WTC11 (cell line): ENCODE results near the gene CPNE5. TPM values are rescaled to one million over a fixed set of nuclear protein-coding genes. Genes with fewer than 3 reads are reported as not detected.

Experiments used
- ATAC-seq: fragments of 200-7000 bp; cut with Tn5 transposase; 2 replicates; pipeline ENCODE4 v1.10.0; 2021; ENCODE audit warnings: mild to moderate bottlenecking, moderate library complexity
- CTCF ChIA-PET: fragments of 300-600 bp; sonication (Branson Sonifier 250); formaldehyde crosslinking; loops from one replicate; lab custom pipeline; 2021; ENCODE audit warnings: antibody characterized with exemption; lab: Charles Lee
- POLR2A ChIA-PET: fragments of 350-600 bp; sonication (Branson Sonifier 250); formaldehyde crosslinking; loops from one replicate; lab custom pipeline; 2021; ENCODE audit warnings: antibody characterized with exemption; lab: Charles Lee
- DNase-seq: peaks from one replicate; pipeline ENCODE4 v3.0.0; 2021; ENCODE audit warnings: low spot score
- H3K27ac Mint-ChIP-seq: 2 replicates; pipeline ENCODE4 v1.8.0; 2021; ENCODE audit warnings: mixed read lengths
- H3K27me3 Mint-ChIP-seq: 2 replicates; pipeline ENCODE4 v1.8.0; 2021; ENCODE audit warnings: low read depth, mild to moderate bottlenecking, moderate library complexity, mixed read lengths
- H3K36me3 Mint-ChIP-seq: 2 replicates; pipeline ENCODE4 v1.8.0; 2021; ENCODE audit warnings: mixed read lengths
- H3K4me1 Mint-ChIP-seq: 2 replicates; pipeline ENCODE4 v1.8.0; 2022; ENCODE audit warnings: mixed read lengths
- H3K4me3 Mint-ChIP-seq: 2 replicates; pipeline ENCODE4 v1.8.0; 2021; ENCODE audit warnings: mild to moderate bottlenecking, moderate library complexity, mixed read lengths
- H3K9me3 Mint-ChIP-seq: 2 replicates; pipeline ENCODE4 v1.8.0; 2021; ENCODE audit warnings: mixed read lengths
- CREB1 ChIP-seq: sonication (generic); formaldehyde crosslinking; IDR thresholded peaks from 2 replicates; pipeline ENCODE4 v1.8.0; 2023; ENCODE audit warnings: mild to moderate bottlenecking, missing genetic modification reagents
- E2F1 ChIP-seq: sonication (generic); formaldehyde crosslinking; IDR thresholded peaks from 2 replicates; pipeline ENCODE4 v1.8.0; 2022; ENCODE audit warnings: mild to moderate bottlenecking, missing genetic modification reagents
- EMX1 ChIP-seq: fragments of 250-450 bp; sonication (Bioruptor Pico); IDR thresholded peaks from 2 replicates; pipeline ENCODE4 v1.8.0; 2021; ENCODE audit warnings: mild to moderate bottlenecking
- FOXJ3 ChIP-seq: sonication (generic); formaldehyde crosslinking; IDR thresholded peaks from 2 replicates; pipeline ENCODE4 v1.9.0; 2021; ENCODE audit warnings: missing genetic modification reagents, mild to moderate bottlenecking, borderline replicate concordance
- HMGA2 ChIP-seq: fragments of 250-450 bp; sonication (Bioruptor Pico); IDR thresholded peaks from 2 replicates; pipeline ENCODE4 v1.4.0; 2021; ENCODE audit warnings: mild to moderate bottlenecking, moderate library complexity
- IRF1 ChIP-seq: sonication (generic); formaldehyde crosslinking; IDR thresholded peaks from 2 replicates; pipeline ENCODE4 v1.8.0; 2023; ENCODE audit warnings: missing genetic modification reagents
- JUN ChIP-seq: sonication (generic); formaldehyde crosslinking; IDR thresholded peaks from 2 replicates; pipeline ENCODE4 v1.8.0; 2023; ENCODE audit warnings: mild to moderate bottlenecking, missing genetic modification reagents
- MXD4 ChIP-seq: fragments of 250-450 bp; sonication (Bioruptor Pico); IDR thresholded peaks from 2 replicates; pipeline ENCODE4 v1.8.0; 2021; ENCODE audit warnings: mild to moderate bottlenecking, moderate library complexity, borderline replicate concordance
- PRRX2 ChIP-seq: fragments of 250-450 bp; sonication (Bioruptor Pico); IDR thresholded peaks from 2 replicates; pipeline ENCODE4 v1.8.0; 2021; ENCODE audit warnings: mild to moderate bottlenecking
- TCF7 ChIP-seq: sonication (generic); formaldehyde crosslinking; IDR thresholded peaks from 2 replicates; pipeline ENCODE4 v1.8.0; 2022; ENCODE audit warnings: mild to moderate bottlenecking, low read depth, missing genetic modification reagents, moderate library complexity
- USF1 ChIP-seq: sonication (generic); formaldehyde crosslinking; IDR thresholded peaks from 2 replicates; pipeline ENCODE4 v1.8.0; 2022; ENCODE audit warnings: mild to moderate bottlenecking, missing genetic modification reagents
- ZBTB43 ChIP-seq: sonication (generic); formaldehyde crosslinking; IDR thresholded peaks from 2 replicates; pipeline ENCODE4 v1.8.1; 2023; ENCODE audit warnings: mild to moderate bottlenecking, missing genetic modification reagents
- ZNF121 ChIP-seq: sonication (generic); formaldehyde crosslinking; IDR thresholded peaks from 2 replicates; pipeline ENCODE4 v1.8.0; 2023; ENCODE audit warnings: missing genetic modification reagents
- ZNF219 ChIP-seq: sonication (generic); formaldehyde crosslinking; IDR thresholded peaks from 2 replicates; pipeline ENCODE4 v1.8.0; 2023; ENCODE audit warnings: missing genetic modification reagents, mild to moderate bottlenecking, borderline replicate concordance
- ZNF317 ChIP-seq: sonication (generic); formaldehyde crosslinking; IDR thresholded peaks from 2 replicates; pipeline ENCODE4 v1.8.1; 2023; ENCODE audit warnings: low read depth, mild to moderate bottlenecking, moderate library complexity, missing genetic modification reagents, borderline replicate concordance
- ZNF423 ChIP-seq: fragments of 250-450 bp; sonication (Bioruptor Pico); IDR thresholded peaks from 2 replicates; pipeline ENCODE4 v2.1.2; 2022; ENCODE audit warnings: mild to moderate bottlenecking, moderate library complexity
- ZNF512 ChIP-seq: sonication (generic); formaldehyde crosslinking; IDR thresholded peaks from 2 replicates; pipeline ENCODE4 v1.8.1; 2022; ENCODE audit warnings: missing genetic modification reagents, borderline replicate concordance
- ZNF532 ChIP-seq: fragments of 250-450 bp; sonication (Bioruptor Pico); IDR thresholded peaks from 2 replicates; pipeline ENCODE4 v1.9.0; 2021; ENCODE audit warnings: mild to moderate bottlenecking, borderline replicate concordance
- total RNA-seq: library from RNA; stranded (reverse); gene quantifications from 3 replicates; pipeline ENCODE4 v1.2.3, GENCODE V29; 2021

The CPNE5 gene
- total RNA-seq, 1 experiment from 2014 or later, result 0.44 TPM

- ChIA-PET CTCF (interaction anchor here (0.9 to 5.6 kb wide), 8 partner anchors 9 to 65 kb away, joined by 3 to 61 read pairs (median 5); partner anchors contain the start of gene PPIL1), POLR2A (no interaction called here)
- ATAC-seq (no peak), DNase-seq (no peak)
- TF ChIP-seq JUN (CRISPR knock-in tag) (no peak), ZNF121 (peak; percentile 31; the same call in 1 of the 2 replicates)
- peaks cover 31% of the 10 kb centered on the region for H3K4me1 Mint-ChIP-seq
- no peak overlapping the region for H3K27ac Mint-ChIP-seq
- no peak overlapping the region for H3K4me3 Mint-ChIP-seq
- peaks cover 5% of the 10 kb centered on the region; the same call in 1 of the 2 replicates for H3K27me3 Mint-ChIP-seq
- H3K36me3 Mint-ChIP-seq, result no peaks in the 10 kb centered on the region
- no peaks in the 10 kb centered on the region for H3K9me3 Mint-ChIP-seq
Measured at GRCh38 chr6:36809156-36809555, 30.1 kb downstream of the CPNE5 start.

GRCh38 chr6:36808634-36809033 is 30.6 kb downstream of the CPNE5 start:
- TF ChIP-seq ZNF423, result no peak
- TF ChIP-seq PRRX2, result no peak
- no peak for TF ChIP-seq MXD4
- TF ChIP-seq USF1 (CRISPR knock-in tag), result no peak
- TF ChIP-seq IRF1 (CRISPR knock-in tag), result no peak
- TF ChIP-seq ZNF512 (CRISPR knock-in tag), result no peak
- TF ChIP-seq ZBTB43 (CRISPR knock-in tag), result no peak
- TF ChIP-seq FOXJ3 (CRISPR knock-in tag), result no peak
- TF ChIP-seq CREB1 (CRISPR knock-in tag), result no peak
- TF ChIP-seq HMGA2 (CRISPR knock-in tag), result no peak
- no peak for TF ChIP-seq TCF7 (CRISPR knock-in tag)
- no peak for TF ChIP-seq E2F1 (CRISPR knock-in tag)
- TF ChIP-seq EMX1 (CRISPR knock-in tag), result no peak
- TF ChIP-seq ZNF532 (CRISPR knock-in tag), result no peak
- no peak for TF ChIP-seq ZNF317 (CRISPR knock-in tag)
- TF ChIP-seq ZNF219 (CRISPR knock-in tag), result no peak
- POLR2A ChIA-PET, result no interaction called here
- no peak for ATAC-seq
- Mint-ChIP-seq H3K27me3 (peaks cover 5% of the 10 kb centered on the region; the same call in 1 of the 2 replicates), H3K36me3 (no peaks in the 10 kb centered on the region), H3K4me1 (peaks cover 37% of the 10 kb centered on the region), H3K4me3 (no peak overlapping the region), H3K9me3 (no peaks in the 10 kb centered on the region), H3K27ac (no peak overlapping the region)
- no peak for DNase-seq
- CTCF ChIA-PET, result no interaction called here
